ENCODE measurements around the gene LMAN2.

The LMAN2 gene

GRCh38 chr5:177367323-177367848 lies 15.9 kb upstream of the LMAN2 start:
- Histone ChIP-seq H4K20me1 (ENCODE audit: control insufficient read depth, insufficient read depth, low read depth, low read length) (0 out of 2 replicates have a peak, but pooled peaks cover 2% of the 10 kb centered on the region), H3K9me2 (replicated peaks; ENCODE audit: control insufficient read depth, low read length) (no peaks in the 10 kb centered on the region), H3K4me2 (ENCODE audit: low read length) (no peak overlapping the region), H3K27me3 (ENCODE audit: control insufficient read depth, low read length) (no peaks in the 10 kb centered on the region), H3F3A (ENCODE audit: control insufficient read depth, insufficient read depth) (no peaks in the 10 kb centered on the region), H3K4me1 (ENCODE audit: control insufficient read depth, low read length) (peaks cover 42% of the 10 kb centered on the region), H3K27ac (ENCODE audit: low read depth, low read length) (no peak overlapping the region), H3K36me3 (ENCODE audit: control insufficient read depth, low read length) (peaks cover 30% of the 10 kb centered on the region), H3K9me3 (ENCODE audit: control insufficient read depth, insufficient read depth, low read length) (no peaks in the 10 kb centered on the region), H3K4me3 (ENCODE audit: low read length) (no peak overlapping the region), H3K79me2 (ENCODE audit: control insufficient read depth, low read length) (peaks cover 5% of the 10 kb centered on the region; the same call in 1 of the 2 replicates)
- TF ChIP-seq, protein P1, sequence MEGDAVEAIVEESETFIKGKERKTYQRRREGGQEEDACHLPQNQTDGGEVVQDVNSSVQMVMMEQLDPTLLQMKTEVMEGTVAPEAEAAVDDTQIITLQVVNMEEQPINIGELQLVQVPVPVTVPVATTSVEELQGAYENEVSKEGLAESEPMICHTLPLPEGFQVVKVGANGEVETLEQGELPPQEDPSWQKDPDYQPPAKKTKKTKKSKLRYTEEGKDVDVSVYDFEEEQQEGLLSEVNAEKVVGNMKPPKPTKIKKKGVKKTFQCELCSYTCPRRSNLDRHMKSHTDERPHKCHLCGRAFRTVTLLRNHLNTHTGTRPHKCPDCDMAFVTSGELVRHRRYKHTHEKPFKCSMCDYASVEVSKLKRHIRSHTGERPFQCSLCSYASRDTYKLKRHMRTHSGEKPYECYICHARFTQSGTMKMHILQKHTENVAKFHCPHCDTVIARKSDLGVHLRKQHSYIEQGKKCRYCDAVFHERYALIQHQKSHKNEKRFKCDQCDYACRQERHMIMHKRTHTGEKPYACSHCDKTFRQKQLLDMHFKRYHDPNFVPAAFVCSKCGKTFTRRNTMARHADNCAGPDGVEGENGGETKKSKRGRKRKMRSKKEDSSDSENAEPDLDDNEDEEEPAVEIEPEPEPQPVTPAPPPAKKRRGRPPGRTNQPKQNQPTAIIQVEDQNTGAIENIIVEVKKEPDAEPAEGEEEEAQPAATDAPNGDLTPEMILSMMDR (IDR thresholded peaks at IDR 0.05; ENCODE audit: low read depth, low read length, poor library complexity, severe bottlenecking): no peak
- no peak for TF ChIP-seq EZH2phosphoT487 (IDR thresholded peaks at IDR 0.05; ENCODE audit: borderline replicate concordance, low read length)

DNA sequence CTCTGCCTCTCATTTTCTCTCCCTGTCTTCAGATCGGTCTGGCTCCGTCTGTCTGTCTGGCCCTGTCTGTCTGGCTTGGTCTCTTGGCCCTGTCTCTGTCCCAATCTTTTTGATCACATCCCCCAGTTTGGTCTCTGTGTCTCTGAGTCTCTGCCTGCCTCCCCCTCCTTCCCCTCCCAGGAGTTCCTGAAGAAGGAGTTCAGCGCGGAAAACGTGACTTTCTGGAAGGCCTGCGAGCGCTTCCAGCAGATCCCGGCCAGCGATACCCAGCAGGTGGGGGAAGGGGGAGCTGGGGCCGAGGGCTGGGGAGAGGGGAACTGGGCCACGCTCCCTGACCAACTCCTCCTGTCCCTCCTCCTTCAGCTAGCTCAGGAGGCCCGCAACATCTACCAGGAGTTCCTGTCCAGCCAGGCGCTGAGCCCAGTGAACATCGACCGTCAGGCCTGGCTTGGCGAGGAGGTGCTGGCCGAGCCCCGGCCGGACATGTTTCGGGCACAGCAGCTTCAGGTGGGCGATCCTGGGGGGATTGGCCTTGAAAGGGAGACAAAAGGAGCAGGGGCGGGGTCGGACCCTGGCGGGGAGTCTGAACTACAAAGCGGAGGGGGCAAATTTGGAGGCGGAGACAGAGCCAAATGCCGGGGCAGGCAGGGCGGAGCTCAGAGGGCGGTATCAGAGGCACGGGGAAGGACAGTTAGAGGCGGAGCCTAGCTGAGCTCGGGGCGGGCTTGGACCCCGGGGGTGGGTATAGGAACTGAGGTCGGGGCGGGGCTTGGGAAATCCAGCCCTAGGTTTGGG lies 15.3 kb upstream of the LMAN2 start:
- Histone ChIP-seq H3K79me2 (ENCODE audit: control insufficient read depth, low read length) (peaks cover 5% of the 10 kb centered on the region; the same call in 1 of the 2 replicates), H3K4me3 (ENCODE audit: low read length) (no peak overlapping the region), H3K9me3 (ENCODE audit: control insufficient read depth, insufficient read depth, low read length) (no peaks in the 10 kb centered on the region), H3K4me2 (ENCODE audit: low read length) (no peak overlapping the region), H3K36me3 (ENCODE audit: control insufficient read depth, low read length) (peaks cover 24% of the 10 kb centered on the region), H3K4me1 (ENCODE audit: control insufficient read depth, low read length) (peaks cover 42% of the 10 kb centered on the region), H3K9me2 (replicated peaks; ENCODE audit: control insufficient read depth, low read length) (no peaks in the 10 kb centered on the region), H3F3A (ENCODE audit: control insufficient read depth, insufficient read depth) (peaks cover 4% of the 10 kb centered on the region; the same call in 1 of the 2 replicates), H4K20me1 (ENCODE audit: control insufficient read depth, insufficient read depth, low read depth, low read length) (0 out of 2 replicates have a peak, but pooled peaks cover 2% of the 10 kb centered on the region), H3K27me3 (ENCODE audit: control insufficient read depth, low read length) (no peaks in the 10 kb centered on the region), H3K27ac (ENCODE audit: low read depth, low read length) (no peak overlapping the region)
- TF ChIP-seq EZH2phosphoT487 (IDR thresholded peaks at IDR 0.05; ENCODE audit: borderline replicate concordance, low read length): no peak
- TF ChIP-seq, protein P1 (IDR thresholded peaks at IDR 0.05; ENCODE audit: low read depth, low read length, poor library complexity, severe bottlenecking): no peak

DNA sequence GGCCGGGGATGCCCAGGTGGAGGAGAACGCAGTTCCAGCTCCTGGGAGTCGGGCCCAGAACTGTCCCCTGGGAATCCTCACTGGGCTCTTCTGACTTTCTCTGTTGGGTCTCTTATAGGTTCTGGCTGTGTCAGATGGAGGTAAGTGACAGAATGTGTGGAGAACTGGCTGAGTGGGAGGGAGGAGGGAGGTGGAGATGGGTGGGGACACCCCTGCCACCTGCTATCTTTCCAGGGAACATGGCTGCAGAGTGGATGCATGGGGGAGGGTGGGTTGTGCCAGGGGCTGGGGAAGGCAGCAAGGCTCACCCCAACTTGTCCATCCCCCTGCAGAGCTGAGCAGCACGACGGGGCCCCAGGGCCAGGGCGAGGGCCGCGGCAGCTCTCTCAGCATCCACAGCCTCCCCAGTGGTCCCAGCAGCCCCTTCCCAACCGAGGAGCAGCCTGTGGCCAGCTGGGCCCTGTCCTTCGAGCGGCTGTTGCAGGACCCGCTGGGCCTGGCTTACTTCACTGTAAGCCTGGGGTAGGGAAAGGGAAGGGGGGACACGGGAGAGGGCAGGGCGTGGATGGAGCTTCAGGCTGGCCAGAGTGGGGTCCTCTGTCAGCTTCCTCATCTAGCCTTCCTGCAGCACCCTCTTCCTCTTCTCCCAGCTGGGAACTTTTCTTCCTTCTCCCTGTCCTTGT lies 14.5 kb upstream of the LMAN2 start:
- Histone ChIP-seq H3K27me3 (ENCODE audit: control insufficient read depth, low read length) (no peaks in the 10 kb centered on the region), H3K27ac (ENCODE audit: low read depth, low read length) (no peak overlapping the region), H3F3A (ENCODE audit: control insufficient read depth, insufficient read depth) (peaks cover 6% of the 10 kb centered on the region), H3K36me3 (ENCODE audit: control insufficient read depth, low read length) (peaks cover 24% of the 10 kb centered on the region), H3K4me3 (ENCODE audit: low read length) (no peak overlapping the region), H3K9me3 (ENCODE audit: control insufficient read depth, insufficient read depth, low read length) (no peaks in the 10 kb centered on the region), H3K4me1 (ENCODE audit: control insufficient read depth, low read length) (peaks cover 49% of the 10 kb centered on the region), H3K4me2 (ENCODE audit: low read length) (no peak overlapping the region), H3K9me2 (replicated peaks; ENCODE audit: control insufficient read depth, low read length) (no peaks in the 10 kb centered on the region), H3K79me2 (ENCODE audit: control insufficient read depth, low read length) (peaks cover 5% of the 10 kb centered on the region; the same call in 1 of the 2 replicates), H4K20me1 (ENCODE audit: control insufficient read depth, insufficient read depth, low read depth, low read length) (0 out of 2 replicates have a peak, but pooled peaks cover 2% of the 10 kb centered on the region)
- TF ChIP-seq, protein P1 (IDR thresholded peaks at IDR 0.05; ENCODE audit: low read depth, low read length, poor library complexity, severe bottlenecking): no peak
- TF ChIP-seq EZH2phosphoT487 (IDR thresholded peaks at IDR 0.05; ENCODE audit: borderline replicate concordance, low read length): no peak
